Gastrocnemius medialis (tissue), 4 donors: ENCODE measurements around the gene RXRB.

Experiments used
- CTCF ChIP-seq, 5 experiments: fragments of 450-650 bp in 3 of 5; fragments of 200-600 bp in 2 of 5; sonication (generic) in 2 of 5; IDR thresholded peaks in 4 of 5; conservative IDR thresholded peaks in 1 of 5; 1 replicate in 4 of 5; 2 replicates in 1 of 5; pipeline ENCODE4 v1.5.1; 2016 to 2019; ENCODE audit warnings: antibody characterized with exemption in 5 of 5, mild to moderate bottlenecking in 3 of 5, moderate library complexity in 3 of 5
- POLR2A ChIP-seq, 2 donors: fragments of 450-650 bp; IDR thresholded peaks; one replicate each; pipeline ENCODE4 v1.6.1; 2017; ENCODE audit warnings: antibody characterized with exemption in 2 of 2, mild to moderate bottlenecking in 2 of 2, moderate library complexity in 2 of 2

GRCh38 chr6:33160728-33161344, 39.6 kb downstream of the RXRB start:
- TF ChIP-seq CTCF (IDR thresholded peaks at IDR 0.05 in 4 of 5, conservative IDR thresholded peaks at IDR 0.05 in 1 of 5) (no peak), POLR2A (IDR thresholded peaks at IDR 0.05) (no peak)
